ENCODE results near the gene MVB12B.

The MVB12B gene

GRCh38 chr9:126366366-126367011 lies 39.9 kb downstream of the MVB12B start:
- TF ChIP-seq CREB1 (IDR thresholded peaks at IDR 0.05; ENCODE audit: low read depth) (no peak), ZBTB7A (IDR thresholded peaks at IDR 0.05; ENCODE audit: low read depth) (no peak), MAX (IDR thresholded peaks at IDR 0.05) (no peak), YY1 (IDR thresholded peaks at IDR 0.05; ENCODE audit: low read depth) (no peak), FOXM1 (IDR thresholded peaks at IDR 0.05; ENCODE audit: borderline replicate concordance, low read depth) (no peak), TAF1 (IDR thresholded peaks at IDR 0.05; ENCODE audit: low read depth) (no peak), NFIC (IDR thresholded peaks at IDR 0.05) (no peak), TCF12 (IDR thresholded peaks at IDR 0.05; ENCODE audit: low read depth) (no peak)

GRCh38 chr9:126367139-126367538 lies 40.5 kb downstream of the MVB12B start:
- TF ChIP-seq TCF12 (IDR thresholded peaks at IDR 0.05; ENCODE audit: low read depth) (no peak), YY1 (IDR thresholded peaks at IDR 0.05; ENCODE audit: low read depth) (no peak), RAD21 (IDR thresholded peaks at IDR 0.05; ENCODE audit: low read depth) (no peak), USF1 (IDR thresholded peaks at IDR 0.05) (no peak), TAF1 (IDR thresholded peaks at IDR 0.05; ENCODE audit: low read depth) (no peak), MAX (IDR thresholded peaks at IDR 0.05) (no peak), CREB1 (IDR thresholded peaks at IDR 0.05; ENCODE audit: low read depth) (no peak), NFIC (IDR thresholded peaks at IDR 0.05) (no peak)

DNA sequence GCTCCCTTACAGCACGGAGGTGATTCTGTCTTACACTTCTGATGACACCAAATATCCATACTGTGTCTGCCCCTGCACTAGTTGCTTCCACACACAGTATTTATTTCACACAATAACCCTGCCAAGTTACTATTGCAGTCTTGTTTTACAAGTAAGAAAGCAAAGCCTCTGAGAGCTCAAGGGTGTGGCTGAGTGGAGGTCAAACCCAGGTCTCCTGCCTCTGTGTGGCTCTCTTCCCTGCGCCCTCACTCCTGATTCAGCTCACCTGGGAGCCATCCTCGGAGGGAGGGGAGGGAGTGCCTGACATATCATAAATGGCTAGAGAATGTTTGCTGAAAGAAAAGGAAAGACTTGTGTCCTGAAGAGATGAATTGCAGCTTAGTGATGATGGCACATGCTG lies 41.0 kb downstream of the MVB12B start:
- TF ChIP-seq EGR1 (IDR thresholded peaks at IDR 0.05), result no peak
- no peak for TF ChIP-seq EP300 (IDR thresholded peaks at IDR 0.05; ENCODE audit: borderline replicate concordance)
- no peak for TF ChIP-seq FOXM1 (IDR thresholded peaks at IDR 0.05; ENCODE audit: borderline replicate concordance, low read depth)
- no peak for TF ChIP-seq ZBTB7A (IDR thresholded peaks at IDR 0.05; ENCODE audit: low read depth)
- TF ChIP-seq YY1 (IDR thresholded peaks at IDR 0.05; ENCODE audit: low read depth), result no peak
- no peak for TF ChIP-seq TEAD4 (IDR thresholded peaks at IDR 0.05)
- no peak for TF ChIP-seq MAX (IDR thresholded peaks at IDR 0.05)
- no peak for TF ChIP-seq RAD21 (IDR thresholded peaks at IDR 0.05; ENCODE audit: low read depth)
- TF ChIP-seq CEBPB (IDR thresholded peaks at IDR 0.05), result no peak
- no peak for TF ChIP-seq NFIC (IDR thresholded peaks at IDR 0.05)
- TF ChIP-seq USF1 (IDR thresholded peaks at IDR 0.05), result no peak
- TF ChIP-seq, protein P1, sequence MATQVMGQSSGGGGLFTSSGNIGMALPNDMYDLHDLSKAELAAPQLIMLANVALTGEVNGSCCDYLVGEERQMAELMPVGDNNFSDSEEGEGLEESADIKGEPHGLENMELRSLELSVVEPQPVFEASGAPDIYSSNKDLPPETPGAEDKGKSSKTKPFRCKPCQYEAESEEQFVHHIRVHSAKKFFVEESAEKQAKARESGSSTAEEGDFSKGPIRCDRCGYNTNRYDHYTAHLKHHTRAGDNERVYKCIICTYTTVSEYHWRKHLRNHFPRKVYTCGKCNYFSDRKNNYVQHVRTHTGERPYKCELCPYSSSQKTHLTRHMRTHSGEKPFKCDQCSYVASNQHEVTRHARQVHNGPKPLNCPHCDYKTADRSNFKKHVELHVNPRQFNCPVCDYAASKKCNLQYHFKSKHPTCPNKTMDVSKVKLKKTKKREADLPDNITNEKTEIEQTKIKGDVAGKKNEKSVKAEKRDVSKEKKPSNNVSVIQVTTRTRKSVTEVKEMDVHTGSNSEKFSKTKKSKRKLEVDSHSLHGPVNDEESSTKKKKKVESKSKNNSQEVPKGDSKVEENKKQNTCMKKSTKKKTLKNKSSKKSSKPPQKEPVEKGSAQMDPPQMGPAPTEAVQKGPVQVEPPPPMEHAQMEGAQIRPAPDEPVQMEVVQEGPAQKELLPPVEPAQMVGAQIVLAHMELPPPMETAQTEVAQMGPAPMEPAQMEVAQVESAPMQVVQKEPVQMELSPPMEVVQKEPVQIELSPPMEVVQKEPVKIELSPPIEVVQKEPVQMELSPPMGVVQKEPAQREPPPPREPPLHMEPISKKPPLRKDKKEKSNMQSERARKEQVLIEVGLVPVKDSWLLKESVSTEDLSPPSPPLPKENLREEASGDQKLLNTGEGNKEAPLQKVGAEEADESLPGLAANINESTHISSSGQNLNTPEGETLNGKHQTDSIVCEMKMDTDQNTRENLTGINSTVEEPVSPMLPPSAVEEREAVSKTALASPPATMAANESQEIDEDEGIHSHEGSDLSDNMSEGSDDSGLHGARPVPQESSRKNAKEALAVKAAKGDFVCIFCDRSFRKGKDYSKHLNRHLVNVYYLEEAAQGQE (IDR thresholded peaks at IDR 0.05; ENCODE audit: low read depth), result no peak
- TF ChIP-seq CREB1 (IDR thresholded peaks at IDR 0.05; ENCODE audit: low read depth), result no peak
- no peak for TF ChIP-seq TAF1 (IDR thresholded peaks at IDR 0.05; ENCODE audit: low read depth)
- TF ChIP-seq TCF12 (IDR thresholded peaks at IDR 0.05; ENCODE audit: low read depth), result no peak

GRCh38 chr9:126368020-126368419 lies 41.4 kb downstream of the MVB12B start:
- TF ChIP-seq USF1 (IDR thresholded peaks at IDR 0.05), result no peak
- no peak for TF ChIP-seq TCF12 (IDR thresholded peaks at IDR 0.05; ENCODE audit: low read depth)

DNA sequence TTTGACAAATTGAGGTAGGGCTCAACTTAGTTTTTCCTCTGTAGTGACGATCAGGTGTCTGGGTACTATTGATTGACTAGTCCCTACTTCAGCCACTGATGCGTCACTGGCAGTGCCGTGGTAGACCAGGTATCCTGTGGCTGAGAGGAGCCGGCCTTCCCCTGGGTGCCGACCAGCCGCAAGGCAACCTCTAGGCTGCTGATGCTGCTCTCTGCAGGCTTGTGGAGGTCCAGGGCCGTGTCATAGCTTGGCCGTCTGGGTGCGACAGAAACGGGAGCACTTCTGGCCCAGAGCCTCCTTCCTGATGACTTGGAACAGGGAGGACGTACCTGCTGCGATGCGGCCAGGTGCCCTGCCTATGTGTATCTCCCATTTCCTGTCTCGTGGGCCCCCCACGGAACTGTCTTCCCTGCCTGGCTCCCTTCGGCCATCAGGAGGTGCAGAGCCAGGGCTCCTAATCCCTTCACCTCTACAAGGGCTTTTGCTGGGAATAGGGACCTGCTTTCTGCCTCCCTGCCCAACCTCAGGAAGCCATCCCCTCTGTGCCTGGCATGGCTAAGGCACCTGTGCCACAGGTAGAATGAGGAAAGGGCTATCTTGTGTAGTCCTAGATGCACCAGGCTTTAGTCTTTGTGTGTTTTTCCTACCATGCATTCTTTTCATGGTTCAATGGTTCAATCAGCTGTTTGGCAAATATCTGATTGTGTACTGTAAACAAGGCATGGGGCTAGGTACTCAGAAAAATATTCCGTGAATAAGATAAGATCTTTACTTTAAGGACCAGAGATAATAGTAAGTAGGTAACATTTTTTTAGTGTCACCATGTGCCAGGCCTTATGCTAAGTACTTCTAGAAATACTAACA lies 44.6 kb downstream of the MVB12B start:
- TF ChIP-seq MAX (IDR thresholded peaks at IDR 0.05) (no peak), EGR1 (IDR thresholded peaks at IDR 0.05) (no peak), RAD21 (IDR thresholded peaks at IDR 0.05; ENCODE audit: low read depth) (no peak), FOXM1 (IDR thresholded peaks at IDR 0.05; ENCODE audit: borderline replicate concordance, low read depth) (no peak), TAF1 (IDR thresholded peaks at IDR 0.05; ENCODE audit: low read depth) (no peak), YY1 (IDR thresholded peaks at IDR 0.05; ENCODE audit: low read depth) (no peak), CREB1 (IDR thresholded peaks at IDR 0.05; ENCODE audit: low read depth) (no peak), USF1 (IDR thresholded peaks at IDR 0.05) (no peak), ZBTB7A (IDR thresholded peaks at IDR 0.05; ENCODE audit: low read depth) (no peak), CEBPB (IDR thresholded peaks at IDR 0.05) (no peak), TCF12 (IDR thresholded peaks at IDR 0.05; ENCODE audit: low read depth) (no peak), TEAD4 (IDR thresholded peaks at IDR 0.05) (no peak), NFIC (IDR thresholded peaks at IDR 0.05) (no peak), EP300 (IDR thresholded peaks at IDR 0.05; ENCODE audit: borderline replicate concordance) (no peak)
- TF ChIP-seq, protein P1 (IDR thresholded peaks at IDR 0.05; ENCODE audit: low read depth), result no peak

Data from Ishikawa (cell line).